Hematopoietic multipotent progenitor cell treated with erythropoietin and hydrocortisone succinate and interleukin-3 and kit ligand, for 17 days (in vitro differentiated cells): ENCODE data around the gene TOLLIP.
"Not testable (repeated sequence)": the region's sequence is repeated elsewhere in the genome, so short reads cannot be mapped to it uniquely, and the experiment has no call there.

Source experiments
- DNase-seq: peaks from one replicate; pipeline ENCODE4 v3.0.0-alpha.2; 2015; ENCODE audit warnings: low spot score

The TOLLIP gene

DNA sequence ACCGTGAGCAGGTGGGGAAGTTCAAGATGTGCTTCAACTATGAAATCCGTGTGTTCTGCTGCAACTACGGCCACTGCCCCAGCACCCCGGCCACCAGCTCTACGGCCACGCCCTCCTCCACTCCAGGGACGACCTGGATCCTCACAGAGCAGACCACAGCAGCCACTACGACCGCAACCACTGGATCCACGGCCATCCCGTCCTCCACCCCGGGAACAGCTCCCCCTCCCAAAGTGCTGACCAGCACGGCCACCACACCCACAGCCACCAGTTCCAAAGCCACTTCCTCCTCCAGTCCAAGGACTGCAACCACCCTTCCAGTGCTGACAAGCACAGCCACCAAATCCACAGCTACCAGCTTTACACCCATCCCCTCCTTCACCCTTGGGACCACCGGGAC, 63.7 kb downstream of the TOLLIP start:
- DNase-seq, result not testable (repeated sequence)

DNA sequence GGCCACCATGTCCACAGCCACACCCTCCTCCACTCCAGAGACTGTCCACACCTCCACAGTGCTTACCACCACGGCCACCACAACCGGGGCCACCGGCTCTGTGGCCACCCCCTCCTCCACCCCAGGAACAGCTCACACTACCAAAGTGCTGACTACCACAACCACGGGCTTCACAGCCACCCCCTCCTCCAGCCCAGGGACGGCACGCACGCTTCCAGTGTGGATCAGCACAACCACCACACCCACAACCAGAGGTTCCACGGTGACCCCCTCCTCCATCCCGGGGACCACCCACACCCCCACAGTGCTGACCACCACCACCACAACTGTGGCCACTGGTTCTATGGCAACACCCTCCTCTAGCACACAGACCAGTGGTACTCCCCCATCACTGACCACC, 64.9 kb downstream of the TOLLIP start:
- not testable (repeated sequence) for DNase-seq

DNA sequence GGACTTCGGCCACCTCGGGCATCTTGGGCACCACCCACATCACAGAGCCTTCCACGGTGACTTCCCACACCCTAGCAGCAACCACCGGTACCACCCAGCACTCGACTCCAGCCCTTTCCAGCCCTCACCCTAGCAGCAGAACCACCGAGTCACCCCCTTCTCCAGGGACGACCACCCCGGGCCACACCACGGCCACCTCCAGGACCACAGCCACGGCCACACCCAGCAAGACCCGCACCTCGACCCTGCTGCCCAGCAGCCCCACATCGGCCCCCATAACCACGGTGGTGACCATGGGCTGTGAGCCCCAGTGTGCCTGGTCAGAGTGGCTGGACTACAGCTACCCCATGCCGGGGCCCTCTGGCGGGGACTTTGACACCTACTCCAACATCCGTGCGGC, 65.9 kb downstream of the TOLLIP start:
- not testable (repeated sequence) for DNase-seq

DNA sequence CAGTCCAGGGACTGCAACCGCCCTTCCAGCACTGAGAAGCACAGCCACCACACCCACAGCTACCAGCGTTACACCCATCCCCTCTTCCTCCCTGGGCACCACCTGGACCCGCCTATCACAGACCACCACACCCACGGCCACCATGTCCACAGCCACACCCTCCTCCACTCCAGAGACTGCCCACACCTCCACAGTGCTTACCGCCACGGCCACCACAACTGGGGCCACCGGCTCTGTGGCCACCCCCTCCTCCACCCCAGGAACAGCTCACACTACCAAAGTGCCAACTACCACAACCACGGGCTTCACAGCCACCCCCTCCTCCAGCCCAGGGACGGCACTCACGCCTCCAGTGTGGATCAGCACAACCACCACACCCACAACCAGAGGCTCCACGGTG, 66.7 kb downstream of the TOLLIP start:
- not testable (repeated sequence) for DNase-seq

DNA sequence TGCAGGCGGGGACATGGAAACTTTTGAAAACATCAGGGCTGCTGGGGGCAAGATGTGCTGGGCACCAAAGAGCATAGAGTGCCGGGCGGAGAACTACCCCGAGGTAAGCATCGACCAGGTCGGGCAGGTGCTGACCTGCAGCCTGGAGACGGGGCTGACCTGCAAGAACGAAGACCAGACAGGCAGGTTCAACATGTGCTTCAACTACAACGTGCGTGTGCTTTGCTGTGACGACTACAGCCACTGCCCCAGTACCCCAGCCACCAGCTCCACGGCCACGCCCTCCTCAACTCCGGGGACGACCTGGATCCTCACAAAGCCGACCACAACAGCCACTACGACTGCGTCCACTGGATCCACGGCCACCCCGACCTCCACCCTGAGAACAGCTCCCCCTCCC, 67.1 kb downstream of the TOLLIP start:
- no peak for DNase-seq

DNA sequence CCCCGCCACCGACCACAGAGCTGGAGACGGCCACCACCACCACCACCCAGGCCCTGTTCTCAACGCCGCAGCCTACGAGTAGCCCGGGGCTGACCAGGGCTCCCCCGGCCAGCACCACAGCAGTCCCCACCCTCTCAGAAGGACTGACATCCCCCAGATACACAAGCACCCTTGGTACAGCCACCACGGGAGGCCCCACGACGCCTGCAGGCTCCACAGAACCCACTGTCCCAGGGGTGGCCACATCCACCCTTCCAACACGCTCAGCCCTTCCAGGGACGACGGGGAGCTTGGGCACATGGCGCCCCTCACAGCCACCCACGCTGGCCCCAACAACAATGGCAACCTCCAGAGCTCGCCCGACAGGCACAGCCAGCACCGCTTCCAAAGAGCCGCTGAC, 67.7 kb downstream of the TOLLIP start:
- no peak for DNase-seq

DNA sequence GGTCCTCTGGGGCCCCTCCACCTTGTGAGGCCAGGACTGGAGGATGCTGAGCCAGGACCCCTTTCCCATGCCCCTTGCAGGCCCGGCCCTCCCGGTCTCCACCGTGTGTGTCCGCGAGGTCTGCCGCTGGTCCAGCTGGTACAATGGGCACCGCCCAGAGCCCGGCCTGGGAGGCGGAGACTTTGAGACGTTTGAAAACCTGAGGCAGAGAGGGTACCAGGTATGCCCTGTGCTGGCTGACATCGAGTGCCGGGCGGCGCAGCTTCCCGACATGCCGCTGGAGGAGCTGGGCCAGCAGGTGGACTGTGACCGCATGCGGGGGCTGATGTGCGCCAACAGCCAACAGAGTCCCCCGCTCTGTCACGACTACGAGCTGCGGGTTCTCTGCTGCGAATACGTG, 68.7 kb downstream of the TOLLIP start:
- DNase-seq, result no peak

DNA sequence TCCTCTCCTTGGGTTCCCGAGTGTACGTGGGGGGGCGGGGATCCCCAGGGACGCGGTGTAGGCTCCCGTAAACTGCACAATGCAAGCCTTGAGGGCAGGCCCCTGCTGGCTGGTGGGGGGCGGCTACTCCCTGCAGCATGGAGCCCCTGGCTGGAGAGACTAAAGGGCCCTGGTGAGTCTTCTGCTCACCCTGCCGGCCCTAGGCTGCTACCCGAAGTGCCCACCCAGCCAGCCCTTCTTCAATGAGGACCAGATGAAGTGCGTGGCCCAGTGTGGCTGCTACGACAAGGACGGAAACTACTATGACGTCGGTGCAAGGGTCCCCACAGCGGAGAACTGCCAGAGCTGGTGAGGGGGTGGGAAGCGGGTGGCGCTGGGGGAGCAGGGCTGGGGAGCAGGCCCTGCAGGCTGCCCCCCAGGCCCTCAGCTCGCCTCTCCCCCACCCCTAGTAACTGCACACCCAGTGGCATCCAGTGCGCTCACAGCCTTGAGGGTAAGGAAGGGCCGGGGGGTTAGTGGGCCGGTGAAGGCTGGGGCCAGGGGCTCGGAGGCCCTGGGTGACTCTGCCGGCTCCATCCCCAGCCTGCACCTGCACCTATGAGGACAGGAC, 69.7 kb downstream of the TOLLIP start:
- no peak for DNase-seq

DNA sequence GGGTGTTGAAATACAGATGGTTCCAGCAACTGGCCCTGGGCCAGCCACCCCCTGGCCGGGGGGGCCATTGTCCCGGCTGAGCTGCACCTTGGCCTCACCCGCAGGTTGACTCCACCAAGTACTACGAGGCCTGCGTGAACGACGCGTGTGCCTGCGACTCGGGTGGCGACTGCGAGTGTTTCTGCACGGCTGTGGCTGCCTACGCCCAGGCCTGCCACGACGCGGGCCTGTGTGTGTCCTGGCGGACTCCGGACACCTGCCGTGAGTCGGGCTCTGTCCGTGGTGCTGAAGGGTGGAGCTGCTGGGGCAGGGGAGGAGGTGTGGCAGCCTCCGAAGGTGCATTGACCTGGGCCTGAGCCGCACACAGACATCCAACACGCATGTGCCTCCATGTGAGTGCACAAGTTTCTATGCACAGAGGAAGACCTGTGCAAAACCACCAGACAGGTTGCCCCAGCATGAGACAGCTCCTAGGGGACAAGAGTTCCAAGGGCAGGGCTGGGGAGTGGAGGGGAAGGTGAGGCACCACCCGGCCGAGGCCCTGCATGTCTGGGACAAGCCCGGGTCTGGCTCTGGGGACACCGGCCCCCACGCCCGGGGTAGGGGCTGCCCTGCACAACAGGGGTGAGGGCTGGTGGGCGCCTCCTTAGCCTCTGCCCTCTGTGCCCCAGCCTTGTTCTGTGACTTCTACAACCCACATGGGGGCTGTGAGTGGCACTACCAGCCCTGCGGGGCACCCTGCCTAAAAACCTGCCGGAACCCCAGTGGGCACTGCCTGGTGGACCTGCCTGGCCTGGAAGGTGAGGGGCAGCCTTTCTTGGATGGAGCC, 70.5 kb downstream of the TOLLIP start:
- DNase-seq, result no peak

DNA sequence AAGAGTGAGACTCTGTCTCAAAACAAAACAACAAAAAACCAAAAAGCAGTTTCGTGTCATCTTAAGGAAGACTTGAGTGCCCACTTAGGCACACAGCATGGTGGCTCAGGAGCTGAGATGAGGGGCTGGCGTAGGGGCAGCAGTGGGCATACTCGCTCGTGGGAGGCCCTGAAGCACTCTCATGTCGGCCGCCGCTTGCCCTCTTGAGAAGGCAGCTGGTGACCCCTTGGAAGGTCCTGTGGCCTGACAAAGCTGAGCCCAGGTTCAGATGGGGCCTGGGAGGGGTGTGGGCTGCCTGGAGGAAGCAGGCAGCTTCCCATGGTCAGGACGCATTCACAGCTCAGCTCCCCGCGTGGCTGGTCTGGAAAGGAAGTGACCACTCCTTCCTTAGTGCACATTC, 71.6 kb downstream of the TOLLIP start:
- DNase-seq, result no peak

DNA sequence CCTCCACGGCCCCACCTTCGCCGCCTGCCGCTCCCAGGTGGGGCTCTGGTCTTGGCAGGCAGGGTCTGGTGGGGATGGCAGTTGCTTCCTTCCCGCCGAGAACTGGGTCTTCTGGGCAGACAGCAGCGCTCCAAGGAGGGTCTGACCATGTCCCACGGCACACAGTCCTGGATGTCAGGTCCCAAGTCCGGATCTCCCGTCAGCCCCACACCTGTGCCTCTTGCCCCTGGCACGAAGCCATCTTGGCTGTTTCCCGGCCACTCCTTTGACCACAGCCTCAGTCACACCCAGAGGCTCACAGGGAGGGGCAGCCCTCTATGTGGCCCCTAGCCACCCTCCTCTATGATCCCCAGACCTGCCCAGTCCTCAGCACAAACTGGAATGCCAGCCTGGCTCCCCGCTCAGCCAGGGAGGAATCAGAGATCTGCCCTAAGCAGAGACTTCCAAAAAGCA, 72.3 kb downstream of the TOLLIP start:
- no peak for DNase-seq

DNA sequence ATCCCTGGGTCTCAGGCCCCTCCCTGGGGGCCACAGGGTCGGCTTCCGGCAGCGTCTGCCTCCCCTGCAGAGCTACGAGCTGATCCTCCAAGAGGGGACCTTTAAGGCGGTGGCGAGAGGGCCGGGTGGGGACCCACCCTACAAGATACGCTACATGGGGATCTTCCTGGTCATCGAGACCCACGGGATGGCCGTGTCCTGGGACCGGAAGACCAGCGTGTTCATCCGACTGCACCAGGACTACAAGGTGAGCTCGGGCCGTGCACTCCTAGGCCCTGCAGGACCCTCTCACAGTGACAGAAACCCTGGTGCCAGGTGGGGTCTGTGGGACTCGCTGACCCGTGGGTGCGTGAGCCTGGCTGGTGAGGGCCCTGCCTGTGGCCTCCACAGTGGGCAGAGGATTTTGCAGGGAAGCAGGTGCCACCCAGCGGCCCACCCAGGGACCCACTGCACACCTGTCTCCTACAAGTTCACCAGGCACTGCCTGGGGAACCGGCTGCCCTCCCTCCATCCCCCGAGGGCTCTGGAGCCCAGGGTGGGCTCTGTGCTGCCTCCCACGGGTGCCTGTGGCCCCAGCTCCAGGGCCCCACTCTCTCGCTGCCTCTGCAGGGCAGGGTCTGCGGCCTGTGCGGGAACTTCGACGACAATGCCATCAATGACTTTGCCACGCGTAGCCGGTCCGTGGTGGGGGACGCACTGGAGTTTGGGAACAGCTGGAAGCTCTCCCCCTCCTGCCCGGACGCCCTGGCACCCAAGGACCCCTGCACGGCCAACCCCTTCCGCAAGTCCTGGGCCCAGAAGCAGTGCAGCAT, 72.9 kb downstream of the TOLLIP start:
- DNase-seq, result no peak

DNA sequence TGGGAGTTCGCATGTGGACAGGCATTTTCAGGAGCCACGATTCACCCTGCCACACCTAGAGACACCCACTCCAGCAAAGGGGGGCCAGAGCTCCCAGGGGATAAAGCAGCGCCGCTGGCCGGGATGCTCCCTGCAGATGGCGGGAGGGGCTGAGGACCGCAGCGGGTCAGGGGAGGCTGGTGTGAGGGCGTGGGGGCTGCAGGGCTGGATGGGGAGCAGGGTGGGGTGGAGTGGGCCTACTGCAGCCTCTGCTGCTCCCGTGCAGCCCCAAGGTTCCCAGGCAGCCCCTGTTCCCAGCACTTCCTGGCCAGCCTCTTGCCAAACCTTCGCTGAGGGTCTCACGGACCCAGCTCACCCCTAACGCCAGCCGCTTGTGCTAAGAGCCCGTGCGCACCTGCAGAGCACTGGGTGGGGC, 73.5 kb downstream of the TOLLIP start:
- DNase-seq, result no peak

DNA sequence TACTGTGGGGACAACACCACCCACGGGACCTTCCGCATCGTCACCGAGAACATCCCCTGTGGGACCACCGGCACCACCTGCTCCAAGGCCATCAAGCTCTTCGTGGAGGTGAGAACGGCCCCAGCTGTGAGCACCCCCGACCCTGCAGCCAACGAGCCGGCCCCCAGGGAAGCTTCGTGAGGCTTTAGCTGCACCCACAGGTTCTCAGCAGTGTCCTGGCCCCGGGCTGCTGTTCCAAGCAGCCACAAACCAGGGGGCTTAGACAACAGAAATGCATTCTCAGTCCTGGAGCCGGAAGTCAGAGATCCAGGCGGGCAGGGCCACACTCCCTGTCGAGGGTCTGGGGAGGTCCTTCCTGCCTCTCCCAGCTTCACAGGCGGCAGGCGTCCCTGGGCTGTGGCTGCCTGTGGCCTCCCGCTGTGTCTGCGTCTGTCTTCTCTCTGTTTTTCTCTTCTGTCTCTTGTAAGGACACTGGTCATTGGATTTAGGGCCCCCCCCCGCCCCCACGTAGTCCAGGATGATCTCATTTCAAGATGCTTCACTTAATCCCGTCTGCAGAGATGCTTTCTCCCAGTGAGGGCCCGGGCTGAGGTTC, 74.0 kb downstream of the TOLLIP start:
- no peak for DNase-seq

DNA sequence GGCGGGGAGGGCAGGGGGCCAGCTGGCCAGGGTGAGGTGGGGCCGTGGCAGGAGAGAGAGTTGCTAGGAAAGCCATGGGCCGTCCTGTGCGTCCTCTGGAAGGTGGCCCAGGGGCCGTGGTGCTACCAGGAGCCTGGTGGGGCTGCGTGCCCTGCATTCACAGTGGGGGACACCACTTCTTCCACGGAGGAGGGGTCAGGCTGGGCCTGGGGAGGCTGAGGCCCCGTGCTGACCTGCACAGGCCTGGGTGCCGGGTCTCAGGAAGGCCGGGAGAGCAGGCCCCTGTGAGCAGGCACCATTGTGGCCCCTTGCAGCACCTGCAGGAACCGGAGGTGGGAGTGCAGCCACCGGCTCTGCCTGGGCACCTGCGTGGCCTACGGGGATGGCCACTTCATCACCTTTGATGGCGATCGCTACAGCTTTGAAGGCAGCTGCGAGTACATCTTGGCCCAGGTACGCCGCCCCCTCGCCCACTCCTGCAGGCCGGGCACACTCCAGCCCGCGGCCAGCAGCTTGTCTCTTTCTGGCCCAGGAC, 74.6 kb downstream of the TOLLIP start:
- no peak for DNase-seq

DNA sequence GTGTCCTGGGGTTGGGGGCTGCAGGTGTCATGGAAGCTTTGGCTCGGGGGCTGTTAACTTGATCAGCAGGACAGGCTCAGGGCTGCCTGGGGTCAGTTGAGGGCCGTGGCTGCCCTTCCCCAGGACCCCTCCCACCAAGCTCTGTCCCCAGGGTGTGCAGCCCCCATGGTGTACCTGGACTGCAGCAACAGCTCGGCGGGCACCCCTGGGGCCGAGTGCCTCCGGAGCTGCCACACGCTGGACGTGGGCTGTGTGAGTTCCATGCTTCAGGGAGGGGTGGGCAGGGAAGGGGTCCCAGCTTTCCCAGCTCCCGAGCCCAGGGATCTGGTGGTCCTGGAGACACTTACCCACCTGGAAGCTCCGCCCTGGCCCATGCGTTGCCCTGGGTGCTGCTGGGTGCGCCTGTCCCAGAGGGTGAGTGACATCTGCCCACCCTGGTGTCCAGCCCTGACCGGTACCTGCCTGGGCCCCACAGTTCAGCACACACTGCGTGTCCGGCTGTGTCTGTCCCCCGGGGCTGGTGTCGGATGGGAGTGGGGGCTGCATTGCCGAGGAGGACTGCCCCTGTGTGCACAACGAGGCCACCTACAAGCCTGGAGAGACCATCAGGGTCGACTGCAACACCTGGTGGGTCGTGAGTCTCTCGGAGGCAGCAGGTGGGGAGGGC, 75.2 kb downstream of the TOLLIP start:
- DNase-seq, result no peak

DNA sequence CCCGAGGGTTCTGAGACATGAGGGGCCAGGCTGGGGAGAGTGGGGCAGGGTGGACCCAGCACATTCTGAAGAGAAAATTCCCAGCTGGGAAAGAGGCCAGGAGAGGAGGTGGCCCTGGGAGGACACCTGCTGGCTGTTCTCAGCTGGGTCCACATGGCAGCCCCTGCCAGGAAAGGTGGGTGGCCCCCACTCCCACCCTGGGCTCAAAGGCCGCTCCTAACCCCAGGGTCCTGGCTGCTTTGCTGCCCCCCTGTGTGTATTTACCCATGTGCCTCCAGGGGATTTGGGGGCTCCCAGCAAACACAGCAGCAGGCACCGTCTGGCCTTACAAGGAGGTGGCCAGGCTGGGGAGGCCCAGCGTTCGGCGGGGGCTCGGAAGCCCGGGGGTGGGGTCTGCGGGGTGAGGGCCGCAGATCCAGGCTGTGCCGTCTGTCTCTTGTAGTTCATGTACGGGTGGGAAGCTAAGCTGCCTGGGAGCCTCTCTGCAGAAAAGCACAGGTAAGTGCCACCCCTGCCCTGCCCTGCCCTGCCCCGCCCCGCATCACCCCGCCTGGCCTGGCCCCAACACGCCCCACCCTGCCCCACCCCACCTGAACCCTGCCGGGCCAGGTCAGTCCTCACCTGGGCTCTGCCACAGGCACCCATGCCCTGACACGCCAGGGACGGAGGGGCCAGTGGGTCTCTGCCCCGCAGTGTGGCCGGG, 75.9 kb downstream of the TOLLIP start:
- DNase-seq, result no peak

DNA sequence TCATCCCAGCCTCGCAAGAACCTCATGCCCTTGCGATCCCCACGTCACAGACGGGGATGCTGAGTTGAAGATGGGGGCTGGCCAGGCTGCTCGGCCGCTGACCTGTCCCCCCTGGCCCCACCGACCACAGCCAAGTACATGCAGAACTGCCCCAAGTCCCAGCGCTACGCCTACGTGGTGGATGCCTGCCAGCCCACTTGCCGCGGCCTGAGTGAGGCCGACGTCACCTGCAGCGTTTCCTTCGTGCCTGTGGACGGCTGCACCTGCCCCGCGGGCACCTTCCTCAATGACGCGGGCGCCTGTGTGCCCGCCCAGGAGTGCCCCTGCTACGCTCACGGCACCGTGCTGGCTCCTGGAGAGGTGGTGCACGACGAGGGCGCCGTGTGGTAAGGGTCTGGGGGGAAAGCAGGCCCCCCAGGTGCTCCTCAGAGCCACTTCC, 76.5 kb downstream of the TOLLIP start:
- DNase-seq, result no peak

DNA sequence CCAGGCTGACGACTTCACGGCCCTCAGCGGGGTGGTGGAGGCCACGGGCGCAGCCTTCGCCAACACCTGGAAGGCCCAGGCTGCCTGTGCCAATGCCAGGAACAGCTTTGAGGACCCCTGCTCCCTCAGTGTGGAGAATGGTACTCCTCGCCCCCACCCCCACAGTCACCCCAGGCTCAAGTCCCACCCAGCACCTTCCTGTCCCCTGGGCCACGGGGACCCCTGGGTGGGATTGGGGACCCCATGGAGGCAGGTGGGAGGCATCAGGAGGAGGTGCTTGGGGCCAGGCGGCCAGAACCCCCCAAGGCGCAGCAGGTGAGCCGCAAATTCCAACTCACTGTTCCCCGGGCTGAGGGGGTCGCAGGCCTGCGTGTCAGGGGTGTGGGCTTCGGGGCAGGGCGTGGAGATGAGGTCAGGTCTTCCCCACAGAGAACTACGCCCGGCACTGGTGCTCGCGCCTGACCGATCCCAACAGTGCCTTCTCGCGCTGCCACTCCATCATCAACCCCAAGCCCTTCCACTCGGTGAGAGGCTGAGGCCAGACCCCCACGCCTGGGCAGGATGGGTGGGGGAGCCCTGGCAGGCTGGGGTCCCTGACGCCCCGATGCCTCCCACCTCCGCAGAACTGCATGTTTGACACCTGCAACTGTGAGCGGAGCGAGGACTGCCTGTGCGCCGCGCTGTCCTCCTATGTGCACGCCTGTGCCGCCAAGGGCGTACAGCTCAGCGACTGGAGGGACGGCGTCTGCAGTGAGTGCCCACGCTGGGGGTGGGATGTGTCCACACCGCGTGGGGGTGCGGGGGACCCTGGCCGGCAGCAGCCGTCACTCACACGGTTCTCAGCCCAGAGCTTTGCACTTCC, 77.2 kb downstream of the TOLLIP start:
- no peak for DNase-seq
